Measurements from ENCODE around the gene MTUS2.

Gene MTUS2

GRCh38 chr13:29459813-29460355 lies 639.7 kb downstream of the MTUS2 start:
- no peak for DNase-seq

GRCh38 chr13:29464105-29464679 lies 644.1 kb downstream of the MTUS2 start:
- no peak for DNase-seq

- no peak for DNase-seq
These were observed 645.7 kb downstream of the MTUS2 start for GRCh38 chr13:29465741-29466293.

DNA sequence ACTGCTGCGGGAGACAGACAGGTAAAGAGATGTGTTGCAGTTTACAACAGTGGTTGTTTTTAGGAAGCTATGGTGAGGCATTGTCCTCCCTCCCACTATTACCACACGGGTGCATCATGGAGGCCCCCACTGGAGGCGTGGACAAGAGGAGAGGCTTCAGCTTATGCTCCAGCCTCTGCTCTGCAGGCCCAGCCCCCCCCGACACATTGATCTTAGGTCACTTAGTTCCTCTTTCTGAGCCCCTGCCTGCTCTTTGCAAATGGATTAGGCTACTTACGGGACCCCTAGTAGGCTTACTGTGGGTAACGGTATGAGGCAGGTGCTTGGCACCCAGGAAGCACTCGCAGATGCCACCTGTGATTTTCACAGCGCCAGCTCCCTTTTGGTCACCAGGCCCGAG lies 651.4 kb downstream of the MTUS2 start:
- DNase-seq, result no peak

DNA sequence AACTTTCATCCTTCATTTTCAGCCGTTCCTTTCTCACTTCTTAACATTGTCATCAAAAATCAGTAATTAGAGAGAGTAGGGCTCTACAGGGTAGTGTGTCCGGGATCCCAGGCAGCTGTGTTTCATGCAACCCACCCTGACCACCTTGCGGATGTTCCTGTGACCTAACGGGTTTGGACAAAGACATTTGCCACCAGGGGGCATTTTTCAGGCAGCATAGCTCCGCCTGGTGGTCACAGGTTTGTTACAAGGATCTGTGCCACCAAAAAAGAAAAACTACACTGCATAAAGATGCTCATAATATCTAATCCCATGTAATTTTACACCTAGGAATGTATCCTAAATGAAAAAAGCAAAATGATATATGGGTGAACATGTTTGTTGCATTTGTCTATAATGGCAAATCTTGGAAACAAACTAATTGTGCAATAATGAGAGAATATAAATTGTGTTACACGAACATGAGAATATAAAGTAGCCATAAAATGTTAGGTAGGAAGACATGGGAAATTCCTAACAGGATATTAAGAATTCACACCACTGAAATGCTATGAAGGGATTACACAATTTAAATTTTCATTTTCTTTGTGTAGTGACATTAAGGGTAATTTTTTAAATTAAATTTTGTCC lies 652.3 kb downstream of the MTUS2 start:
- DNase-seq, result peak; percentile 7 to 26

- no peak for DNase-seq
These were observed 653.0 kb downstream of the MTUS2 start for GRCh38 chr13:29473166-29473565.

- DNase-seq, result no peak
These were observed 654.9 kb downstream of the MTUS2 start for GRCh38 chr13:29474991-29475390.

DNA sequence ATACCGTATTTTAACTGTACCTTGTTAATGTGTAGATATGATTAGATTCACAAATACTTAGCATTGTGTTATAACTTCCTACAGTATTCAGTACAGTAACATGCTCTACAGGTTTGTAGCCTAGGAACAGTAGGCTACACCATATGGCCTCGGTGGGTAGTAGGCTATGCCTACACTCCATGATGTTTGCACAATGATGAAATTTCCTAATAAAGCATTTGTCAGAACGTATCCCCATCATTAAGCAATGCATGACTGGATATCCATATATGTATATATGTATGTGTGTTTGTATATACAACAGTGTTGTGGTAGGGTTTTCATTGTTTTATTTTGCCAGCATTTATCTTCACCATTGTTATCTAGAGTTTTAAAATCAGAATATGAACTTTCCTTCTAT lies 655.9 kb downstream of the MTUS2 start:
- no peak for DNase-seq

GRCh38 chr13:29479716-29480492 lies 659.8 kb downstream of the MTUS2 start:
- no peak for DNase-seq

GRCh38 chr13:29480893-29481525 lies 660.9 kb downstream of the MTUS2 start:
- no peak for DNase-seq

- no peak for DNase-seq
These were observed 661.5 kb downstream of the MTUS2 start for GRCh38 chr13:29481603-29482002.

DNA sequence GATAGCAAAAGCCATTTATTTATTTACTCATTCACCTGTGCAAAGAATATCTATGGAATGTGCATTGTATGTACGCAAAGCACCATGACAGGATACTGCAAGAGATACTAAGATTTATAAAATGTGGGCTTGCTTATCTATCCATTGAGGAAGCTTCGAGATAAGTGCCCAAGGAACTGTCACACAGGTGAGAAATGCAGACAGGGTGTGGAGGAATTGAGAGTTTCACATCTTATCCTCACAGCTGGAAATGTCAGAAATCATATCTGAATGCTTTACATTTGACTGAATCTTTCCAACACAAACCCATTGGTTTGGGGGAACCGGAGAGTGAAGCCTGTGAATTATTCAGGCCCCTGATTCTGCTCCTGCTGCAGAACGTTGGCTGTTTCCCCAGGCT lies 662.4 kb downstream of the MTUS2 start:
- DNase-seq, result no peak

DNA sequence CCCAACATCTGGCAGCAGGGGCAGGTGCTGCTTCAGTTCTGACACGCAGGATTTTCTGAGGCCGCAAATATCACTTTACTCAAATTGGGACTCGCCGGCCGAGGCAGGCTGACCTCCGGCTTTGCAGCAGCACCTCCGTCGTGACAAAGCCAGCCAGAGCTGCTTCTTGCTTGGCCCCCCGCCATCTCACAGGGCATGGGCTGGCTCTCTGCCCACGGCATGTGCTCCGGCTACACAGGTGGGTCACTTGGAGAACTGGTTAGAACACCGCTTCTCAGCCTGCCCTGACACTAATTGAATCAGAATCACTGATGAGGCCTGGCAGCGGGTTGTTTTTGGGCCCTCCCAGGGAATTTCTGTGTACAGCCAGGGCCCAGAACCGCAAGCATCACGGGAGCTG lies 663.1 kb downstream of the MTUS2 start:
- no peak for DNase-seq

DNA sequence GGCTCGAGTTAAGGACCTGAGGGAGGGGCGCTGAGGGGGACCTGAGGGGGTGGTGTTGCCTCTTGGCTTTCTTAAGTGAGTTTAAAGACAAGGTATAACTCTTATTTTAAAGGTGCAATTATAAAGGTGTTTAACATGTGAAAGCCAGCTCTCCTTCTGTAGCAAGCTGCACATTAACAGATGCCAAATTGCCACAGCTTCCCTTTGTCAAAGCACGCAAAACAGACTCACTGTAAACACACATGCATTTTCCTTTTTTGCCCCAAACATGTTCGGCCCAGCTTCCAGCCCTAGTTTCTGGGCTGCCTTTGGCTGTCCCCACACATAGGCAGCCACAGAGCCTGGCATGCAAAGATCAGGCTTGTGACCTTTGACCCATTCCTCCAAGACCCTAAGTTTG lies 663.5 kb downstream of the MTUS2 start:
- no peak for DNase-seq

DNA sequence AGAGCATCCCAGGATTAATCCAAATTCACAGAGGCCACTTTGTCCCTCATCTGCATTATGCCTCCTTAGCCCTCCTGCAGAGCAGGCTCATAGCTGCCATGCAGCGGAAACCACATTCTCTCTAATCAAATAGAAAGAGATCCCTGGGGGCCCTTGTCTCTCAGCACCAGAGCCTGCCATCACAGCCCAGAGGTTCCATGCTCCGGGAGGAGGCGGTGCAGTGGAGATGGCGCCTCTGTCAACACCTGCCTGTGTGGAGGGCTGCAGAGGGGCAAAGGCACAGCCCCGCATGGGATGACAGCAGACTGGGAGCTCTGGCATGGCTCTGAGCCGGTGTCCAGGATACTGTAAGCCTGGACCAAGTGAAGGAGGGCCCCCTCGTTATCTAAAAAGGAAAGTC lies 664.1 kb downstream of the MTUS2 start:
- no peak for DNase-seq

GRCh38 chr13:29484796-29485195 lies 664.7 kb downstream of the MTUS2 start:
- DNase-seq, result no peak

- no peak for DNase-seq
These were observed 666.4 kb downstream of the MTUS2 start for GRCh38 chr13:29486551-29486950.

DNA sequence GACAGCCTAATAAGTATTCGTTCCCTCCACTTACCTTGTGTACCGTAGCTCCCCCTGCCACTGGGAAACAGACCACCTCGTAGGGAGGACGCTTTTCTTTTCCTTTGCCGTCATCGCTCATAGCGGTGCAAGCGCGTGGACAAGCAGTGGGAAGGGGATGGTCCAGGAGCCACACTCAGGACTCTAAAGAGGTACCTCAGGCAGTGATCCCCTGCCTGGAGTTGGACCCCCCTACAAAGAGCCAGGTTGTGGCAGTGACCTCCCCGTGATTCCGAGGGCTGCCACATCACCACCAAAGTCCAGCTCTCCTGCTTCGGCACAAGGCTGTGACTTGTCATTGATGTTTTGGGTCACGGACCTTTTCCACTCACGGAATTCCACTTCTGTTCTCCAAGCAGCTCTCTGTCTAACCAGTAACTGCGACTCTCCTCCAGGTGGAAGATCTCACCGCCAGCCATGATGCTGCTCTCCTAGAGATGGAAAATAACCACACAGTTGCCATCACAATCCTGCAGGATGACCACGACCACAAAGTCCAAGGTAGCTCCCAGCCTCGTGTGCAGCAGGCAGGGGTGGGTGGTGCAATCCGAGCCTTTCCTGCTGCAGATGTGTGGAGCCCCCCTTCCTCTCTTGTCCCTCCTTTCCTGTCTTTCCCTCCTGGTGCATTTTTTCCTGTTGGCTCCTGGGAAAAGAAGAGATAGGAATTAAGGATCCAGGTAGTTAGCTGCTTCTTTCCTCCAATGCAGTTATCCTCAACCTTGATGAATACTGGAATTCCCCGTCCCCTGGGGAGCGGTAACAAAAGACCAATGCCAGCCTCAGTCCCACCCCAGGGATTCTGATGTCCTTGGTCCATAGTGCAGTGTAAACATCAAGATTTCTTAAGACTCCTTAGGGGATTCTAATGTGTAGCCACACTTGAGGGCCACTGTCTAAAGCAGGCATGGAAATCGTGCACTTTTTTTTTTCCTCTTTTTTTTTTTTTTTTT lies 667.6 kb downstream of the MTUS2 start:
- DNase-seq, result no peak

DNA sequence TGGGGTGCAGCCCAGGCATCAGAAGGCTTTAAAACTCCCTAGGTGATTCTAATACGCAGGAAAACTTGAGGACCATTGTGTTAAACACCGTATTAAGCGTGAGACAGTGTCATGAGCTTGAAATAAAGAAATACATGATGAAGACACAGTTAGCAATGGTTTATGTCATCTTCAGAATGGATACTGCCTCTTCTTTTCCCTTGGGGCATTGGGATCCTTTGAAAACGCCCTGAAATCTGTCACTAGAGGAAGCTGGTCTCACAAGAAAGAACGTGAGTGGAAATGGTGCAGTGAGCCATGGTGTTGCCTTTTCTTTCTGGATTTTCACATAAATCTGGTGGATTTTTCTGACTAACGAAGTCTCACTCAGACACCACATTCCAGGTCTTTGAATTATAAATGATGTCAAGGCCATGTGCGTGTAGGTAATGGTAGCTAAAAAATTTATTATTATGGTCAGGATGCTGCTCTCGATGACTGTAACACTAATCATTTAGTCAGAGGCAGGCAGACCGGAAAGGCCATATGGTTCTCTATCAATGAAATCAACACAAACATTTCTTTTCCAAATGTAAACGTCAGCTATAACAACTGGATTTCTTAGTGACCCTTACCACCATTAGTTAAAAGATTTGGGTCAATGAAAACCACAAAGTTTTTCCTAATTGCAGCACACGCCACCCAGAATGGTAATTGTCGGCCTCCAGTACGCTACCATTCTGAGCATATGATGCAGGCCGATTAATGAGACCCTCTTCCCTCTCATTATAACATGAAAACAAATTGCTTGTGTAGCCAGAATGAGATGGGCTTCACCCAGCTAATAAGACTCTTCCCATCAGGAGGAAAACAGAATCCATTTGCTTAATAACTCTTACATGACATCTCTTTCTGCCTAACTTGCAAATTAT lies 669.8 kb downstream of the MTUS2 start:
- DNase-seq, result no peak

DNA sequence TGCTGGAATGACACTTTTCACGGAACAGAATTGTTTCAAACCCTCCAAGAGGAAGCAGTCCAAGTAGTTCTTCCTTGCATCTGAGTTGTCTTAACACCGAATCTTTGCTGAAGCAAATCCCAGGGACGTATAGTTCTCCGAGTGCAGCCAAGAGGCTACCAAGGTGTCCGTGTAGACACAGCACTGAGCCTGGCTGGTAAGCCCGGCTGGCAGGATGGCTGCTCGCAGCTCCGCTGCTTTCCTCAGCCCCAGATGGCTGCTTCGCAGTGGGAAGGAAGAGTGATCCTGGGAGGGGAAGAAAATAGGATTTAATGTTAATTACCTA lies 670.4 kb downstream of the MTUS2 start:
- no peak for DNase-seq

- no peak for DNase-seq
These were observed 671.1 kb downstream of the MTUS2 start for GRCh38 chr13:29491248-29491647.
